Measurements from ENCODE around the gene PDE4D. TPM values are rescaled to one million over a fixed set of nuclear protein-coding genes. Genes with fewer than 3 reads are reported as not detected.

Gene PDE4D
- total RNA-seq, 1 donor, result 19.9 TPM

GRCh38 chr5:59320420-59320819 lies 573.1 kb downstream of the PDE4D start:
- no peak for DNase-seq (ENCODE audit: insufficient read length, low spot score, missing footprints)
- Histone ChIP-seq H3K4me3 (ENCODE audit: insufficient read depth, low read length) (no peak overlapping the region), H2AFZ (ENCODE audit: low read length) (no peak overlapping the region), H4K20me1 (ENCODE audit: insufficient read depth, low read length) (no peaks in the 10 kb centered on the region), H3K4me2 (ENCODE audit: insufficient read depth, low read length) (no peak overlapping the region), H3K27me3 (ENCODE audit: insufficient read depth, low read length) (no peaks in the 10 kb centered on the region), H3K36me3 (ENCODE audit: insufficient read depth, low read length) (no peaks in the 10 kb centered on the region), H3K27ac (ENCODE audit: low read depth, low read length) (no peak overlapping the region), H3K4me1 (ENCODE audit: insufficient read depth, low read length) (no peaks in the 10 kb centered on the region), H3K79me2 (ENCODE audit: insufficient read depth, low read length) (no peaks in the 10 kb centered on the region), H3K9me3 (ENCODE audit: low read depth, low read length) (no peaks in the 10 kb centered on the region)
- no peak for TF ChIP-seq CTCF (IDR thresholded peaks at IDR 0.05; ENCODE audit: extremely low read depth, low read depth, low read length)

DNA sequence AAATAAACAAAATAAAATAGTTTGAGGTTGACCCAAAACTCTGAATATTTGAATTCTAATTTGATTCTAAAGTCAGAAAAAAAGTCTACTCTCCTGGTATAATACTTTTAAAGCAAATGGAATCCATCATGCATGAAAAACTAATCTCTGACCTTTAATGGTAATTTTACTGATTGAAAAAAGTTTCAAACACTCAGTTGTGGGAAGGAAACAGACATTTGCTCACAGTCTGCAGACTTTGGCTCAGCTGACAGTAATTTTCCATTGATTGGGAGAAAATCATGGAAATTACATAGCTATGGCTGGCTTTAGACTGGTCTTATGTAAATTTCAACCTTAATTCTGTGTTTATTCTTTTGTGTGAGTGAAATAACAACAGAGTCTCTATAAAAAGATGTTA lies 574.3 kb downstream of the PDE4D start:
- H2AFZ ChIP-seq (ENCODE audit: low read length), result no peak overlapping the region
- no peaks in the 10 kb centered on the region for H3K79me2 ChIP-seq (ENCODE audit: insufficient read depth, low read length)
- H3K36me3 ChIP-seq (ENCODE audit: insufficient read depth, low read length), result no peaks in the 10 kb centered on the region
- no peak for TF ChIP-seq CTCF (IDR thresholded peaks at IDR 0.05; ENCODE audit: extremely low read depth, low read depth, low read length)
- no peak overlapping the region for H3K27ac ChIP-seq (ENCODE audit: low read depth, low read length)
- no peak overlapping the region for H3K4me3 ChIP-seq (ENCODE audit: insufficient read depth, low read length)
- H3K4me2 ChIP-seq (ENCODE audit: insufficient read depth, low read length), result no peak overlapping the region
- no peaks in the 10 kb centered on the region for H3K9me3 ChIP-seq (ENCODE audit: low read depth, low read length)
- no peaks in the 10 kb centered on the region for H3K4me1 ChIP-seq (ENCODE audit: insufficient read depth, low read length)
- no peaks in the 10 kb centered on the region for H4K20me1 ChIP-seq (ENCODE audit: insufficient read depth, low read length)
- no peak for DNase-seq (ENCODE audit: insufficient read length, low spot score, missing footprints)
- H3K27me3 ChIP-seq (ENCODE audit: insufficient read depth, low read length), result no peaks in the 10 kb centered on the region

DNA sequence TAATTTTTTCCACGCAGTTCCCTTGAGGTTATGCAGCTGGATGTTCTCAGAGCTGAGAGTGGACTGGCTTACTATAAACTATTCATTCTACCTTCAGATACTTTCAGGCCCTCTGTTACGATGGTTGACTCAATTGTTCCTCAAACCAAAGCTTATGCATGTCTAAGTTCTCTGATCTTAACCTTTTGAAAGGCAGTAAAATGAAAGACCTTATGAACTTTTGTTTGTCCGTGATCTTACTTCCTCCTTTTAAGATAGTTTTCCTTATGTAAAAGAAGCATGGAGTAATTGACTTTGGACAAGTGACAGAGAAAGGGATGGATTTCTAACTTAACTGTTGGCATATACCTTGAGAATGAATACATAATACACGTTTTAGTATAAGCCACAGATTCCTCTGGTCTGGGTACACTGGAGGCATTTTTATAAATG lies 575.7 kb downstream of the PDE4D start:
- no peak for TF ChIP-seq CTCF (IDR thresholded peaks at IDR 0.05; ENCODE audit: extremely low read depth, low read depth, low read length)
- H3K9me3 ChIP-seq (ENCODE audit: low read depth, low read length), result no peaks in the 10 kb centered on the region
- no peak overlapping the region for H2AFZ ChIP-seq (ENCODE audit: low read length)
- H3K36me3 ChIP-seq (ENCODE audit: insufficient read depth, low read length), result no peaks in the 10 kb centered on the region
- no peak overlapping the region for H3K4me3 ChIP-seq (ENCODE audit: insufficient read depth, low read length)
- no peaks in the 10 kb centered on the region for H4K20me1 ChIP-seq (ENCODE audit: insufficient read depth, low read length)
- no peak overlapping the region for H3K4me2 ChIP-seq (ENCODE audit: insufficient read depth, low read length)
- H3K79me2 ChIP-seq (ENCODE audit: insufficient read depth, low read length), result no peaks in the 10 kb centered on the region
- no peaks in the 10 kb centered on the region for H3K27me3 ChIP-seq (ENCODE audit: insufficient read depth, low read length)
- no peak overlapping the region for H3K27ac ChIP-seq (ENCODE audit: low read depth, low read length)
- DNase-seq (ENCODE audit: insufficient read length, low spot score, missing footprints), result no peak
- H3K4me1 ChIP-seq (ENCODE audit: insufficient read depth, low read length), result no peaks in the 10 kb centered on the region

GRCh38 chr5:59317023-59317773 lies 576.3 kb downstream of the PDE4D start:
- Histone ChIP-seq H3K4me3 (ENCODE audit: insufficient read depth, low read length) (no peak overlapping the region), H3K4me2 (ENCODE audit: insufficient read depth, low read length) (no peak overlapping the region), H2AFZ (ENCODE audit: low read length) (peak overlapping the region; percentile 53)

More at GRCh38 chr5:59317023-59317773, 576.3 kb downstream of the PDE4D start:
- H4K20me1 ChIP-seq (ENCODE audit: insufficient read depth, low read length), result no peaks in the 10 kb centered on the region
- no peak for TF ChIP-seq CTCF (IDR thresholded peaks at IDR 0.05; ENCODE audit: extremely low read depth, low read depth, low read length)
- H3K79me2 ChIP-seq (ENCODE audit: insufficient read depth, low read length), result no peaks in the 10 kb centered on the region
- no peaks in the 10 kb centered on the region for H3K36me3 ChIP-seq (ENCODE audit: insufficient read depth, low read length)
- no peak for DNase-seq (ENCODE audit: insufficient read length, low spot score, missing footprints)
- H3K9me3 ChIP-seq (ENCODE audit: low read depth, low read length), result no peaks in the 10 kb centered on the region
- H3K27me3 ChIP-seq (ENCODE audit: insufficient read depth, low read length), result no peaks in the 10 kb centered on the region
- H3K27ac ChIP-seq (ENCODE audit: low read depth, low read length), result no peak overlapping the region
- H3K4me1 ChIP-seq (ENCODE audit: insufficient read depth, low read length), result no peaks in the 10 kb centered on the region

All from osteoblast (primary cell).